Measurements from ENCODE around the gene NOS1AP.
"Not testable (repeated sequence)": the region's sequence is repeated elsewhere in the genome, so short reads cannot be mapped to it uniquely, and the experiment has no call there.

Gene NOS1AP

DNA sequence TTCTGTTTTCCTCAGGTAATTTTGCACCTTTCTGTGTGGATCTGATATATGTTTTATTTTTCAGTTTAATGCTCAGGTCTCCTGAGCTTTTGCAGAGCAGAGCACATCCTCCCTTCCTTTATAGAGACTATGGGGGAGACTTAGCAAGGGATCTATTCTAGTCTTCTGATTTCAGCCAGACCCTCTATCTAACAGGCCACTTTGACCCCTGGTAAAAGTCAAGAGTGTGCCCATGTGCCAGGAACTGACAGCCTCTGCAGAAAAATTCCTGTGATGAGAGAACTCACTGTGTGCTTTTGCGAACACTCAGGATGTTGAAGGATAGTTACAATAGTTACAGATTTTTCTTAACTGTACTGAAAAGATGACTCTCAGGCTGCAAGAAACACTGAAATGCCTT lies 123.3 kb downstream of the NOS1AP start:
- DNase-seq (ENCODE audit: low read depth, low spot score), result no peak

DNA sequence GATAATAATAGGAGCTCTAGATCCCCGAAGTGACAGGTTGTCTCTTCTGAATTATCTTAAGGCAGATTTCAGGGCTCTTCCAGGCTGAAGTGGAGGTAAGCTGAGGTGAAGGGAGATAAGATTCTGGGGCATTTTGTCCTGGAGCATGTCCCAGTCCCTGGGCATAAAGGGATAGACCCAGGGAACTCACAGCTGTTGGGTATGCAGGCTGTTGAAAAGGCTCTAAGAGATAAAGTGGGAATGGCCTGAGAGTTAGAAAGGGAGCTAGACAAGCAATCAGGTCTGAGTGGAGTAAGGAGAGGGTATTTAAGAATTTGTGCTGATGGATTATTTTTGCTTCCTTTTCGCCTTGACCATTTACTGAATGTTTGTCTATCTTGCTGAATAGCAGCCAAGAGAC lies 123.7 kb downstream of the NOS1AP start:
- no peak for DNase-seq (ENCODE audit: low read depth, low spot score)

DNA sequence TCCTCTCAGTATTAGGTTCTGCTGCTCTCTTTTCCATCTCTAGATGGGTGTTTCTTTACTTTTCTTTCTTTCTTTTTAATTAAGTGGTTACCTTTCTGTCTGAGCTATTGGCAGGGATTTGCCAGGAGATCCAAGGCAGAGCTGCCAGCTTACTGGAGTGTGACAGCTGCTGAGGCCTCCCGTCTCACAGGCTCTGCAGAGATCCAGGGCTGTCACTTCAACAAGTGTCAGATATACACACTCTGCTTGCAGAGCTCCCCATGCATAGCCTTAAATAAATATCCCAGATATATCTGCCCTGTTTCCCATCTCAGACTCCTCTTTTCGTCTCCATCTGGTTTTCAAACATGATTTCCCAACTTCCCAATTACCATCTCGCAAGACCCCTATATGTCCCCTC lies 124.3 kb downstream of the NOS1AP start:
- no peak for DNase-seq (ENCODE audit: low read depth, low spot score)

DNA sequence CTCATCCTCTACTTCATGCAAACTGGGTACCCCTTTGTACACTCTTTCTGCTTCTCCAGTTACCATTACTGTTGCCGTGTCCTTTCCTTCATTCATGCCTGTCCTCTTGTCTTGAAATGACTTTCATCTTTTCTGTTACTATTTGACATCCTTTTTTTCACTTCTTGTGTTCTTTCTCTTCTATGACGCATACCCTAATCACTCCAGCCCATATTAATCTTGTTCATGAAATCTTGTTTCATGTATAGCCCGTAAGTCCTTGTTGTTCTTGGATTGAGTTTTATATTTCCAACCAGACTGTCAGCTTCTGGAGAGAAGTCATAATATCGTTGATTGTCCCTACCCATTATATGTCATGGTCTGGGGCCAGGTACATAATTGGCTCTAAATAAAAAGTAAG lies 126.1 kb downstream of the NOS1AP start:
- DNase-seq (ENCODE audit: low read depth, low spot score), result no peak

DNA sequence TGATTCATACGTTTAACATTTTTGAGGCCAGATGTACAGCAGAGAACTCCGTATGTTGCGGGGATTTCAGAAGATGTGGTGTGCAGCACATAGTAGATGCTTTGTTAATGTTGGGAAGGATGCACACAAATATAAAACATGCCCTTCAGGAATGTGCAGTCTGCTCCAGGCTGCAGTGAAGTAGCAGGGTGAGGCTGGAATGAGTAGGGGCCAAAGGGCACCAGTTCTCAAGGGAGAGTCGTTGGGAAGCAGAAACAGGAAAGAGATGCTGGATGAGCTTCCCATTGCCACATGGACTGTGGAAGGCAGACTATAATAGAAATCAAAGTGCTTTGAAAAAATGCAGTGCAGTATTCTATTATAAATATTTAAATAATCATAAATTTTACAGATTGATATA lies 126.9 kb downstream of the NOS1AP start:
- no peak for DNase-seq (ENCODE audit: low read depth, low spot score)

DNA sequence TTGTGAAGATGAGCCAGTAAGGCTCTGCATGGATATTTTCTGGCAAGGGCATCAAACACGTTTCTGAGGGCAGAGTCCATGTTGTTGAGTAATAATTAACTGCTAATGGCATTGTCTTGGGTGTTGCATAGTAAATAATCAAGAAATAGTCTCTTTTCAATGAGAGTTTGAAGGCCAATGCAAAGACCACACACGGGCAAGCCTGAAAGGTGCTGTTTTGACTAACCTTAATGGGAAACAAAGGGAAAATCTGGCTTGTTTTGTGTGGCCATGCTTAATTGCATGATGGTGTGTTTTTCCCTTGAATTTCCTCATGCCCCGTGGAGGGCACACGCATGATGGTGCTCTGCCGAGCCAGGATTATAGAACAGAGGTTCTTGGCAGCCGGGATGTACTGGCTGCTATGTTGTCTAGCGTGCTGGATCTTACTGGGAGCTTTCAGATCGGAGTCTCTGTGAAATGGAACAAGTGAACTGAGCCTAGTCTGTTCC lies 127.6 kb downstream of the NOS1AP start:
- no peak for DNase-seq (ENCODE audit: low read depth, low spot score)

DNA sequence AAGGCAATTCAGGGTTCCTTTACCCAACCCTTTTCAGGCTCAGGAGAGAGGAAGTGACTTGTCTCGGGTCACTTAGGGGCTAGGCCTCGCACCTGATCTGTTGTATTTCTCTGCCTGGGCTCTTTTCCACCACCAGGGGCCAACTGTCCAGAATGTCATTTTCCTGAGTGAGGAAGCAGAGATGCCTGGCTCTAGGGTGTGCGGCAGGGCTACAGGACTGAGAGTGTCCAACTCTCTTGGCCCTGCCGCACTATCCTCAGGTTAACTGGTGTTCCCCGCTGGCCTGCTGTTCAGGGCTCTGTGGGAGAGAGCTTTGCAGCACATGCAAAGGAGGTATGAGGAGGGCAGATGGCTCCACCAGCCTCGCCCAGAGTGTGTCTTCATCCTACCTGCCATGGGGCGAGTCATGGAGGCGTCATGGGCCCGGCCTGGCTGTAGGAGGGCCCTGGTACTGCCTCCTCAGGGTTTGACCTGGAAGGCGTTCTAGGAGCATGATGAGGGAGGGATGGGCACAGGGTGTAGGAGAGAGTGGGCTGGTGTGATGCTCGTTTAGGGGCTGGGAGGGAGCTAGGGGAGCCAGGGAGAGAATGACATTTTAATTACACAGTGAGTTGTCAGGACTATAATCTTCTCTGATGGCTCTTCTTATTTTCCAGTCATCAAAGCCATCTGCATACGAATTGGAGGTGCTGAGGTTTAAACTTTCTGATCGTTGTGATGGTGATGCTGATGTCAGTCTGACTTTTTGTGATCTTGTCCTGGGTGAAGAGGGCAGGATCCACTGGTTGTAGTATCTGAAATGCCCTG lies 128.3 kb downstream of the NOS1AP start:
- DNase-seq (ENCODE audit: low read depth, low spot score), result peak; percentile 62

DNA sequence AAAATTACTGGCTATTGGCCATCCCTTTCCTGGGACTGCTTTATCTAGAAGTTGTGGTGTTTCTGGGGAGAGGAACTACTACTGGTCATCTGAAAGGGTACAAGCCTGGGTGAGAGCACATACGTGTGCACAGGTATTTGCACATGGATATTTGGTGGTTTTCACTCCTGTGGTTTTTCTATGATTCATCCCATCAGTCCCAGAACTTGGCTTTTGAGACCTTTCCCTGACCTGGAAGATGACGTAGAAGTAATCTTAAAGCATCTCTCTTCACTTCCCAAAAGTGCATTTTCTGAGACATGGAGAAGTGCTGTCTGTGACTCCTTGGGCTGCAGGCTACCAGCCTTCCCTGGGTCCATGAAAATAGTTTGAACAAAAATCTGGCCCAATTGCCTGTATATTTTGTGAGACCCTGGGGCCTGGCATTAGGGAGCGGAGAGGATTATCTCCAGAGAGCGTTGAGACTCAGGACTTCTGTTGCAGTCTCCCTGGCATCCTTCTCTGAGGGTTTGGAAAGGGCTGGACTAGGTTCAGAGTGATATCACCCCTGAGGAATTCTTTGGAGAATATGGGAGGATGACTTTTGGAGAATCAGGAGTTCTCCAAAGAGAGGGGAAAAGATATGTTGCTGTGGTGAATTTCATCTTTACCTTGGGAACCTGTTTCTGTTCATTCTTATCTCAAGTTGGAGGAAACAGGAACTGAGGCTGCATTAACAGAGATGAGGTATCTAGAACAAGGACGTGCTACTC lies 130.8 kb downstream of the NOS1AP start:
- no peak for DNase-seq (ENCODE audit: low read depth, low spot score)

DNA sequence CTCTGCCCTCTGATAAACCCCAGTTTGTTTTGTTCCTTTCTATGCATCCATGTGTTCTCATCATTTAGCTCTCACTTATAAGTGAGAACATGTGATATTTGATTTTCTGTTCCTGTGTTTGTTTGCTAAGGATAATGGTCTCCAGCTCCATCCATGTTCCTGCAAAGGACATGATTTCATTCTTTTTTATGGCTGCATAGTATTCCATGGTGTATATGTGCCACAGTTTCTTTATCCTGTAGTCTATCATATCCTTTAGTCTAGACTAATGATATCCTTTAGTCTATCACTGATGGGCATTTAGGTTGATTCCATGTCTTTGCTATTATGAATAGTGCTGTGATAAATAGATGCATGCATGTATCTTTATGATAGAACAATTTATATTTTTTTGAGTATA lies 131.6 kb downstream of the NOS1AP start:
- DNase-seq (ENCODE audit: low read depth, low spot score), result not testable (repeated sequence)

DNA sequence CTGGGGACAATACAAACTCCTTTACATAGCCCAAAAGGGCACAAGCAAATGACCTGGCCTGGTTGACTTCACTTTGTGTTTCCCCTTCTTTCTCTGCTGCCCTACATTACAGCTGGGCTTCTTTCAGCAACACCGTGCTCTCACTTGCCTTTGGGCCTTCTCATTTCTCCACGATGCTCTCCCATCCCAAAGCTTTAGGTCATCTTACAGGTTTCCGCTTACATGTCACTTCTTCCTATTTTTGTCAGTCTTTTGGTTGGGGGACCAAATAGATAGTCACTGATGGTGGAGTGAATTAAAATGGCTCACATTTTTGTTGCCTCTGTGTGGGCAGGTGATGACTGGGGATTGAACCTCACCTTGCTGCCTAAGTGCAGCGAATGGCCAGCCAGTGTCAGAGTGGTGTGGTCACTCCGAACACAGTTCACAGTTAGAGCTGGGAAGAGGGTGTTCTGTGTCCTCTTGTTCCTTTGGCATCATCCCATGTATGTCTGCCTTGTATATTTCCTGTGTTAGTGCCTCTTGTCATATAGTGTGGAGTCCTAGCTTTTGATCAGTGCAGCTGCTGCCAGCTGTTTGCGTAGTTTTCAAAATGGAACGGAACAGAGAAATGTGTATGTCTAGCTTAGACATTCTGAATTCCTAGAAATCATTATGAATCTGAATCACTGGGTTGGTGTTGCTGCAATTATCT lies 134.8 kb downstream of the NOS1AP start:
- DNase-seq (ENCODE audit: low read depth, low spot score), result no peak

DNA sequence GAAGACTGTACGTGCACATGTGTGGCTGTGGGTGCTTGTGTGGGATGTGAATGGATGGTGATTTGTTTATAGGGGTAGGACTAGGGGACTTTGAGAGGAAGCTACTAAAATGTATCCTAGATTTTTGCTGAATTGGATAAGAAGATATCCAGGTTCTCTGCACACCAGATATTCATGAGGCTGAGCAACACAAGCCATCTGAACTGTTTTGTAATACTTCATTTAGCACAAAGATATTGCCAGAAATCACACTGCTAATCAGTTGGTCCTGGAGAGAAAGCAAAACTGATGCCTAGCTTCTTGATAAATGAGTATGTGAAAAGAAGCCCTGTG lies 135.3 kb downstream of the NOS1AP start:
- DNase-seq (ENCODE audit: low read depth, low spot score), result no peak

DNA sequence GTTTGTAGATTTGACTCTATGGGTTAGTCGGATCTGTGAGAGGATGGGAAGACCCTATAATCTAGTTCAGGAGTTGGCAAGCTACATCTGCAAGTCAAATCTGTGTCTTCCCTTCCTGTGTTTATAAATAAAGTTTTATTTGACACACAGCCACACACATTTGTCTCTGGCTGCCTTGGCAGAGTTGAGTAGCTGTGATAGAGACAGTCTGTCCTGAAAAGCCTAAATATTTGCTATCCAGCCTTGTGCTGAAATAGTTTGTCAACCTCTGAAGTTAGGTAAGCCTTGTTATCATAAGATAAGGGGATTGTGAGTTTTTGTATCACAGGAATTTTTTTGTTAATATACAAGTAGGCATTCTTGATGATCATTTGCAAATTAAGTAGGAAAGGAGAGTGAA lies 136.8 kb downstream of the NOS1AP start:
- DNase-seq (ENCODE audit: low read depth, low spot score), result no peak

DNA sequence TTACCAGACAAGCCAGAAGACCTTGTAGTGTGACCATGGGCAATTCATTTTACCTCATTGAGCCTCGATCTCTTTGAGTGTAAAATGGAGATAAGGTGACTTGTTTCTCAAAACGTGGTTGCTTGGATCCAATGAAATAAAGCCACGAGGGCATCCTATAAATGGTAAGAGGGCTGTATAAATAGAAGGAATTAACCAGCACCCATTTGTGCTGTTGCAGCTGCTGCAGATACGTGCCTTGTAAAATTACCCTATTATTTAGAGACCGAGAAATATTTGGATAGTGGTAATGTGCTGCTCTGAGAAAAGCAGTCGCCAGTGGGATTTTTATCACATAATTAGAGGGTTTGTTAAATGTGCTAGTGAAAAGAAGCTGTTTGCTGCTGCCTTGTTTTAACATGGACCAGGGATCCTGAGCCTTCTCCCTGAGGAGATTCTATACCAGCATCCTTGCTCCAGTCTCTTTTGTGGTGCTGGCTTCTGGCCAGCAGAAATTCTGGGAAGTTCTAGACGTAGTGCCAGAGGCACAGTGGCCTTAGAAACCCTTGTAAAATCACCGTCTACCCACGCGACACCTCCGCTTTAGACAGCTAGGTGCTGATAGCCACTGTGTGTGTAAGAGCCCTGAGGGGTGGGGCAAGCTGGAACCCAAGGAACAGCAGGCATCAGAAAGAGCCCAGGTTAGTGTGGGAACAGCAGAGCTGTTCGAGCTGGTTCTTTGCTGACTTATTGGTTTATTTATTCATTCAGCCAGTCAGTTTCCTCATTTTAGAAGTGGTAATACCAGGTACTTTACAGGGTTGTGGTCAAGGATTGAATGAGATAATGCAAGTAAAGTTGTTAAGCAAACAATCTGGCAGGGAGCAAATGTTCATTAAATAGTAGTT lies 137.5 kb downstream of the NOS1AP start:
- no peak for DNase-seq (ENCODE audit: low read depth, low spot score)

DNA sequence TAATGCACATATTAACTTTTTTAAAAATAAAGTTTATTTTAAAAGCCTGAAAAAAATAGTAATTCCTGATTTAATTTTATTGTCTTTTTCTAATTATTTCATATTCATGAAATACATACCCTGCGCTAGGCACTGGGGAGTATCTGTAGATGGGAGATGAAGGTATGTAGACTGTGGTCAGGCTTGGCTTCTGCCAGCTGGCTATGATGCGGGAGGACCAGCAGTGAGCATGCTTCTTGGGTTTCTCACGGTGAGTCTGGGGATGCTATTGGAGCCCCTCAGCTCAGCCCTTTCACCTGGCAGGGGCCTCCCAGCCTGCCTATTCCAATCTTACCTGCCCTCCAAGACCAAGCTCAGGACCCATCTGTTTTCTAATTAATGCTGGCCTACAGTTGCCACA lies 138.4 kb downstream of the NOS1AP start:
- DNase-seq (ENCODE audit: low read depth, low spot score), result no peak

DNA sequence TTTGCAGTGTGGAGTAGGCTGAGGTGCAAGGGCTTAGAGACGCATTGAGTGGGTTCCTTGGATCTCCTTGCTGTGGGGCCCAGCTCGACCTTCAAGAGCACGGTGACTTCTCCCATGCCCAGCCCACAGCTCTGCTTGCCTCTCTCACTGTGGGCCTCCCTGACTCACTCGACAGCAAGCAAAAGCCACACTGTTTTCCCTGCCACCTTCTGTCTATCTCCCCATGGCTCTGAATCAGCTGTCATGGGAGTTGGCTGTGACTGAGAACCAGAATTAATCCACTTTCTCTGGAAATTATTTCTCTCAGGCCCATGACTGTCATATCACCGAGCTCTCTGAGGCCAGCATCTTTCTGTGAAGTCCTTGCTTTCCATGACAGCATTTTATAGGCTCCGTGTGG lies 140.7 kb downstream of the NOS1AP start:
- DNase-seq (ENCODE audit: low read depth, low spot score), result no peak

DNA sequence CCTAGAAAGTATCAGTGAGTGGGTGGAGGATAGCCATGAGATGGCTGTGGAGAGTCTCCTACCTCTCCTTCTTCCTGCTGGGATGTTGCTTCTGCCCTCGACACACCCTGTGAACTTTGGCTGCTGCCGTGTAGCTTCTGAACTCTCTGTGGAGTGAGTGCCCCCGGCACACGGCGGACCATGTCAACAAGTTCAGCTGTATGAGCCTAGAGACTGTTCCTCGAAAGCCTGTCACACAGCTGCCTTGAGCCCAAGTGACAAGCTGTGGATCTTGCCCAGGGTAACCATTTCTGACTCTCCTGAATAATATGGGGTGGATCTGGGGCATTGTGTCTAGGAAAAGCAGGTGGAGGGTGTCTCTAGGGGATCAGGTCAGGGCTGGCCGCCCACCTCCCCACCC lies 143.2 kb downstream of the NOS1AP start:
- no peak for DNase-seq (ENCODE audit: low read depth, low spot score)

DNA sequence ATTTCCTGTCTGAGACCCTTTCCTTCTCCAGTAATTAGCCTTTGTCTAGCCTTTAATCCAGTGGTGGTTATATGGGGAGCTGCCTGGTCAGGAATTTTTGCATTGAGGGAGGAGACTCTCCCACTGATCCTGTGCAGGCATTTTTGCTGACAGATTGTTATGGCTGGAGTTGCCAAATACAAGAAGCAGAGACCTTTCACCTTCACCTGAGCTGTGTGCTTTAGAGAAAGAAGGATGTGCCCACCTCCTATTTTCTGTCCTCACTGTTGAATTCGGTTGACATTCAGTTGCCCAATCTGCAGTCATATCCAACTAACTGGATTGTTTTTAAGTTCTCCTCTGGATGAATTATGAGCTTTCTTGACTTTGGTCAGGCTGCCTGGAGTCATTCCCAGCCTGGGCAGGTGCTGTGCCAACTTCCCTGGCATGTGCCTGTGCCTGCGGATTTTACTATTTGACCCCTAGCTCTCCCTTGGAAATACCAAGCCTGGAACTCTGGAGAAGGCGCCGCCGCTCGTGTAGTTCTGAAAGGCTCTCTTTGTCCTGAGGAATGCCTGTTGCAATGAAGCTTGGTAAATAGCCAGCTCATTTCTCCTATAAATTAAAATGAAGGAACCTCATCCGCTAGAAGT lies 143.9 kb downstream of the NOS1AP start:
- peak; percentile 43 for DNase-seq (ENCODE audit: low read depth, low spot score)

DNA sequence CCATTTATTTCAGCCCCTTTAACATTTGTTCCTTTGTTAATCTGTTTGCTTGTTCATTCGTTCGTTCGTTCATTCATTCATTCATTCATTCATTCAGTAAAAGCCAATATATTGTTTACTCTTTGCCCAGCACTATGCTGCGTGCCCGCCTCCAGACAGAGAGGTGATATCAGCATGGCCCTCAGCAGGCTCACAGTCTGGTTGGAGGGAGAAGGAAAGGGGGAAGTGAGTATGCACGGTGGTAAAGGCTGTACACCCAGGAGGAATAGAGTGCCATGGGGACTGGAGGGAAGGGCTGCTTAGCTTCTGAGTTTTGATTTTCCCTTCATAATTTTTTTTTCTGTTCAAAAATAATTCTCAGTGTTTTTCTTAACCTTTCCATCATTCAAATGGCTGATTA lies 144.7 kb downstream of the NOS1AP start:
- no peak for DNase-seq (ENCODE audit: low read depth, low spot score)

DNA sequence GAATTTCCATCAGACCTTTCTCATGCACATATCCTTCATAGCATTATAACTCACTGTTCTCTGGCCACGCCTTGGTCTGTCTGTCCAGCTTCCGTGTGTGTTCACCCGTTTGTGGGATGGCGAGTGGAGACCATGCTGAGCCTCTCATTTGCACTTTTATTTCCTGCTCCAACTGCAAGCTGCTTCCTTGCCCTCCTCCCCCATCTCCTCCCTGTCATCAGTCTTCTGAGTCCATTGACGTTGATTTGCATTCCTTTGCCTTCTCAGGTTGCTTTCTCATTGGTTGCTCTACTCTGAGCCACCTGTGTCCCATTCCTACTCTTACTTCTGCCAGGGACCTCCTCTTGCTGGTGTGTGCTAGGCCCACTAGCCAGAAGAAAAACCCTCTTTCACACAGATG lies 146.4 kb downstream of the NOS1AP start:
- DNase-seq (ENCODE audit: low read depth, low spot score), result peak; percentile 64

DNA sequence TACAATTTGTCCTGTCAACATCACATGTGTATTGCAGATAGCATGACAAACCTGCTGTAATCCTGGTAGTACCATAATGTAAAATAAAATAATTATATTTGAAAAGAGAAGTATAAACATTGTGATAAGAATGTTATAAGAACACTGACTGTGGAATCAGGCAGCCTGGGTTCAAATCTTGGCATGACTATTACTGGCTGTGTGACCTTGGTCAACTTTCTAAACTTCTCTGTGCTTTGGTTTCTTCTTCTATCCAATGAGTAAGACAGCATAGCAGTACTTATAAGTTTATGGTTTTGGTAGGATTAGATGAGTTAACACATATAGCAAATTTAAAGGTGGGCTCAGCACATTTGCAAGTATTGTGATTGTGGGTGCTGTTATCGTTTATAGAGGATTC lies 147.1 kb downstream of the NOS1AP start:
- DNase-seq (ENCODE audit: low read depth, low spot score), result no peak

DNA sequence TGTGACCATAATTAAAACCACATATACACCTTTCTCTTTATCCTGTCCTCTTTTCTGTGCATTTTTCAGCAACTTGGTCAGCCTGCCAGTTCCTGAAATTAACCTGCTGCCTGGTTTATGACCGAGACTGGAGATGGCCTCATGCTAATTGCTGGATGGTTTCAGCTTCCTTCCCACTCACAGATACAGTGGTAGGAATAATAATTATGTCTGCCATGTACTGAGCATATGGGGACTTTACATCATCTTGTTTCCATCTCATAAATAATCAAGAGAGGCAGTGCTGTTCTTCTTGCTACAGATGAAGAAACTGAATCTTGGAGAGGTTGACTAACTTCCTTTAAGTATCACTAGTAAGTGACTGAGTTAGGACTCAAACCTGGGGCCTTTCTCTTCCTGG lies 148.2 kb downstream of the NOS1AP start:
- DNase-seq (ENCODE audit: low read depth, low spot score), result no peak
